ENCODE results near the gene ABCB8. TPM values are rescaled to one million over a fixed set of nuclear protein-coding genes. Genes with fewer than 3 reads are reported as not detected.

Gene ABCB8
- total RNA-seq, 1 donor: 21.5 TPM

DNA sequence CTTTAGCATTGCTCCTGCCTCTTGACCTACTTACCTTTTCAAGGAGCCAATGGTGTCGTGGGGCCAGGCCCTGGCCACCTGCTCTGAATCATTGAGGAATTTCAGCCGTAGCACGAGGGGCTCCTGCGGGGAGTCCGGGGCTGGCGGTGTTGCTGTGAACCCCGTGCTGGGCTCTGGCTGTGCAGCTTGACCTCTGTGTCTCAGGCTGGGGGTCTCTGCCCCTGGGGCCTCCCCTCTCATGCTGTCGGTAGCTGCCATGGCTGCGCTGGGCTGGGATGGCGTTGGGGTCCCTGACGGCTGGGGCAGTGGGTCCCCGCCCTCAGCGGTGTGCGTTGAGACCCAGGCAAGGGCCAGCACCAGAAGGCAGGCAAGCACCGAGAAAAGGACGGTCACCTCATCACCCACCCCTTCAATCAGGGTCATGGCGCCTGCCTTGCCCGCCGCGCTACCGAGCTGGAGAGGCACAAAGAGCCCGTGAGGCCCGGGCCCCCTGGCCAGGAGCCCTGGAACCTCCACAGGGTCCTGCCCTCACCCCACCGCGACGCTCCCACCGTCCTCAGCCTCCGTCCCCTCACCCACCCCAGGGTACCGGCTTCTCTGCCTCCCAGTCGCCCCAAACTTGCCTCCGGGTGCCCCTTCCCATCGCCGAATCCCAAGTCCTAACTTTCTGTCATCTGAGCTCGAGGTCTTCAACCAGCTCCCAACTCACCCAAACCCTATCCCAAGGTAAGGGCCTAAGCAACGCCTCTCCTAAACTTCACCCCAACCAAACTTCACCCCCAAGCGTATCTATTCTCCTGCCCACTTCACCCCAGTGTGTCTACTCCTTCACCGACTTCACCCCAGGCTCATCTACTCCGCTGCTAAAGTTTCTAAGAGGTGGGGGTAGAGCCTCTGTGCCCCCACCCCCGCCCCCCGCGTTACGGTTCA, 54.2 kb downstream of the ABCB8 start:
- Histone ChIP-seq H3K27me3 (ENCODE audit: insufficient read depth, low read length) (peaks cover 6% of the 10 kb centered on the region), H3K9me3 (ENCODE audit: low read depth, low read length) (no peaks in the 10 kb centered on the region), H3K4me1 (ENCODE audit: insufficient read depth, low read length) (peaks cover 63% of the 10 kb centered on the region), H3K4me3 (ENCODE audit: low read length) (peak overlapping the region; percentile 54)

DNA sequence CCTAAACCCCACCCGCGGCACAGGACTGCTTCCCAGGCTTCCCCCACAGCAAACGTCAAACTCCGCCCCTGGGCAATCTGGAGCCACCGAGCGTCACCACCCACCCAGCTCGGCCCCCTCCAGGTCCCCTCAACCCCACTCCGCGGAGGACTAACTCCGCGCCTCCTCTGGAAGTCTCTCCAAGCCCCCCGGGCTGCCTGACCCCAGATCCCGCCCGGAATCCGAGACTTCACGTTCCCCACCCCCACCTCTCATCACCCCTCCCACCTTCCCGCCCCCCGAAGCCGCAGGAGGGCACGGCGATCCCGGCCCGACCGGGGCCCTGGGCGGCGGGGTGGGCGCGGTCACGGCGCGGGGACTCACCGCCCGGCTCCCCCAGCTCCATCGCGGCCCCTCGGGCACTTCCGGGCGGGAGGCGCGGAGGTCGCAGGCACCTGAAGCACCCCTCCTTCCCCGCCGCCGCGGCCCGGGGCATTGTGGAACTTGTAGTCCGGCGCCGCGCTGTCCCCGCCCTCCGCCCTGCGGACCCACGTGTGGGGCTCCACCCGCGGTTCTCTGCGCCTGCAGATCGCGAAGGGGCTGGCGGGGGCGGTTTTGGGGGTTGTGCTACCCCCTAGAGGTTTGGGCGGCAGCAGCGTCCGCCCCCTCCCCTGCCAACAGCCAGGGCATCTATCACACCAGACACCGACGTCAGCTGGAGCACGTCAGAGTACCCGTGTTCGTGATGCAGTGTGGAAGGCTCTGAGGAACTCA, 55.0 kb downstream of the ABCB8 start, which contains the start of gene TMUB1:
TMUB1 (minus strand) TSS at position 423 of the 753 bp plus-strand sequence. CDS start 930 bp downstream, outside the sequence.
- Histone ChIP-seq H3K4me1 (ENCODE audit: insufficient read depth, low read length) (peaks cover 71% of the 10 kb centered on the region), H3K4me3 (ENCODE audit: low read length) (peak within 1 kb of the TSS; percentile 54), H3K27me3 (ENCODE audit: insufficient read depth, low read length) (peaks cover 6% of the 10 kb centered on the region), H3K9me3 (ENCODE audit: low read depth, low read length) (no peaks in the 10 kb centered on the region)

DNA sequence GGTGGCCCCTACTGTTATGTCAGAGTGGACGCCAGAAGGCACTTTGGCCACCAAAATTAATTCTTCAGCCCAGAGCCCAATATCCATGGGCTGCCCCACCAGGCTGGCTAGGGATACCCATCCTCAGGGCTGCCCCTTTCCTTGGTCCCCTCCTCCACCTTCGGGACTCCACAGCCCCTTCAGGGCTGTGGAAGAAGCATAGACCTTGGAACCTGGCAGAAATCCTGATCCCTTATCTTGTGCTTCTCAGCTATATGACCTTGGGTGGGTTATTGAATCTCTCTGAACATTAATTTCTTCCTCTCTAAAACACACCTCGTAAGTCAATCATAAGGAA, 55.5 kb downstream of the ABCB8 start:
- peak overlapping the region; percentile 54 for H3K4me3 ChIP-seq (ENCODE audit: low read length)
- no peaks in the 10 kb centered on the region for H3K9me3 ChIP-seq (ENCODE audit: low read depth, low read length)

GRCh38 chr7:151085329-151085690, 57.1 kb downstream of the ABCB8 start:
- H3K27me3 ChIP-seq (ENCODE audit: insufficient read depth, low read length): peaks cover 6% of the 10 kb centered on the region
- H3K4me3 ChIP-seq (ENCODE audit: low read length): no peak overlapping the region
- H3K9me3 ChIP-seq (ENCODE audit: low read depth, low read length): no peaks in the 10 kb centered on the region
- peaks cover 73% of the 10 kb centered on the region for H3K4me1 ChIP-seq (ENCODE audit: insufficient read depth, low read length)

More for the DNA sequence above, 55.5 kb downstream of the ABCB8 start:
- H3K4me1 ChIP-seq (ENCODE audit: insufficient read depth, low read length): peaks cover 72% of the 10 kb centered on the region
- peaks cover 6% of the 10 kb centered on the region for H3K27me3 ChIP-seq (ENCODE audit: insufficient read depth, low read length)

DNA sequence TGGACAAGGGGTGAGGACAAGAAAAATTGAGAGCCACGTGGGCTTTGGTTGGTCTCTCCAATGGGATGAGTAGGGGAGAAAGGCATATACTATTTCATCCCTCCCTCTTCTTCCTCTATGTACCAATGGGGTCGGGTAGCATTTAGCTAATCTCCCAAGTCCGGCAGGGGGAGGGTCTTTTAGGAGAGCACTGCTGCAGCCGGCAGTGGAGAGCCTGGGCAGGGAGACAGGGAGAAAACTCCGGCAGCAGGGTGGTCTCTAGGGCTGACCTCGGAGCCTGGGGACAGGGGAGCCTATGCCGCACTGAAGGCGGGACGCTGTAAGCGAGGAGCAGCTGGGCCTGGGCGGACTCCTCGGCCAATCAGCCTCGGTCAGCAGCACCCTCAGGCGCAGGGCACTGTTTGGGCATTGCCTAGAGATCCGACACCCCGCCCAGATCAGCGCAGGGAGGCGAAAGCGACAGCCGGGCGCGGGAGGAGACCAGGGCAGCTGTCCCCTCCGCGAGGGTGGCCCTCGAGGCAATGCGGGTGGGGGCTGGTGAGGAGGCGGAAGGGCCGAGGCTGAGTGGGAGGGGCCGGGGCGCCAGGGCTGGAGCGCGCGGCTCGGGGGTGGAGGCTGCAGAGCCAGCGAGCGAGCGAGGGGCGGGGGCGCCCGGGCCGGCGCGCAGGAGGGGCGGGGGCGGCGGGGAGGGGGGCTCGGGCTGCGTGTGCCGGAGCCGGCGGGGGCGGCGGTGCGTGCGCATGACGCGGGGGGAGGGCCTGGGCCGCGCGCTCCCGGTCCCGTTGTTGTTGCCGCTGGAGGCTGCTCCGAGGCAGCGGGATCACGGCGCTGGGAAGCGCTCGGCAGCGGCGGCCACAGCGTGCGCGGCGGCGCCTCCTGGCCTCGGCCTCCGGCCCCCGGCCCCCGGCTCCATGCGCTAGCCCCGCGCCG, 57.7 kb downstream of the ABCB8 start, which contains the start of gene AGAP3:
AGAP3 (plus strand) TSS at position 785 of the 930 bp plus-strand sequence. CDS start 267 bp downstream, outside the sequence.
- Histone ChIP-seq H3K4me3 (ENCODE audit: low read length) (peak within 1 kb of the TSS; percentile 55), H3K4me1 (ENCODE audit: insufficient read depth, low read length) (peaks cover 71% of the 10 kb centered on the region)

DNA sequence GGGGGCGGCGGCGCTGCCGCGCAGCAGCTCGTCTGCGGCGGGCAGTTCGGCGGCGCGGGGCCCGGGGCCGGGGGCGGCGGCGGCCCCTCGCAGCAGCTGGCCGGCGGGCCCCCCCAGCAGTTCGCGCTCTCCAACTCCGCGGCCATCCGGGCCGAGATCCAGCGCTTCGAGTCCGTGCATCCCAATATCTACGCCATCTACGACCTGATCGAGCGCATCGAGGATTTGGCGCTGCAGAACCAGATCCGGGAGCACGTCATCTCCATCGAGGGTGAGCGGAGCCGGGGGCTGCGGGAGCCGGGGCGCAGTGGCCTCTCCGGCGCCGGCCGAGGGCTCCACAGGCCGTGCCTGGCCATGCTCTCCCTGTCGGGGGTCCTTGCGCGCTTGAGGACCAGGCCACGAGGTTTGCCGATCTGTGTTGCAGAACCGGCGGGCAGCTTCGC, 58.6 kb downstream of the ABCB8 start:
- peaks cover 6% of the 10 kb centered on the region for H3K27me3 ChIP-seq (ENCODE audit: insufficient read depth, low read length)
- H3K4me3 ChIP-seq (ENCODE audit: low read length): peak overlapping the region; percentile 55
- no peaks in the 10 kb centered on the region for H3K9me3 ChIP-seq (ENCODE audit: low read depth, low read length)
- peaks cover 62% of the 10 kb centered on the region for H3K4me1 ChIP-seq (ENCODE audit: insufficient read depth, low read length)

More for the DNA sequence above, 57.7 kb downstream of the ABCB8 start, which contains the start of gene AGAP3:
- Histone ChIP-seq H3K27me3 (ENCODE audit: insufficient read depth, low read length) (peaks cover 6% of the 10 kb centered on the region), H3K9me3 (ENCODE audit: low read depth, low read length) (no peaks in the 10 kb centered on the region)

GRCh38 chr7:151087245-151088018, 59.2 kb downstream of the ABCB8 start:
- H3K4me1 ChIP-seq (ENCODE audit: insufficient read depth, low read length): peaks cover 56% of the 10 kb centered on the region
- peaks cover 6% of the 10 kb centered on the region for H3K27me3 ChIP-seq (ENCODE audit: insufficient read depth, low read length)
- peak overlapping the region; percentile 55 for H3K4me3 ChIP-seq (ENCODE audit: low read length)
- H3K9me3 ChIP-seq (ENCODE audit: low read depth, low read length): no peaks in the 10 kb centered on the region

DNA sequence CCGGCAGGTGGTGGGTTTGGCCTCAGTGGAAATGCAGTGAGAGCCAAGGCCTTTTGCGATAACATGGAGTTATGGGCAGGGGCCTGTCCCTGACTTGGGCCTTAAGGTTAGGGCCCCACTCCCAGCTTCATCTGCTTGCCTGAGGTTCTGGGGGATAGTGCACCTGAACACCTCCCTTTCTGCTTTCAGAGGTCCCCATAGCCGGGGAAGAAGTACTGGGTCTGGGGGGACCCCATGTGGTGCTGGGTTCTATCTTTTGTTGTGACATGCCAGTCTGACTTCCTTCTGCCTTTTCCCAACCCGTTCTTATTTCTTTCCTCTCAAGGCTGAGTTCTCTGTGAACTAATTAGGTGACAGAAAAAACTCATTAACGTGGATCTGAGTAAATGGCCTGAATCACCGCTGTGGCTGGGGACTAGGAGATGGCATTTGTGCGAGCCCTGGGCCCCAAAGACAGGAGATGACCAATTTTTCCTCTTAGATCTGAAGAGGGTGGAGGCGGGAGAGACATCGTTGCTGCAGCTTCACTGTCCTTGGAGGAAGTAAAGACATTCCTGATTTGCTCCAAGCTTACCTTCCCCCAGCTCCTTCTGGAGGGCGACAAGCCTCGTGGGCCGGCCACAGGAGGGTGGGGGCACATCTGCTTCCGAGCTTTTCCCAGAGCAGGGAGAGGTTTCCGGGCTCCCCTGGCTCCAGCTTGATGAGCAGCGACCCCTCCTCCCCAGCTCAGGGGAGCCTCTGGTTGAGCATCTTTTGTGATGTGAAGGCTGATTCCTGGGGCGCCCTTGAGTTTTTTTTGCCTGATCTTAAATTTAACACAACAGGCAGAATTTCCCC, 60.0 kb downstream of the ABCB8 start:
- H3K4me3 ChIP-seq (ENCODE audit: low read length): peak overlapping the region; percentile 55
- peaks cover 52% of the 10 kb centered on the region for H3K4me1 ChIP-seq (ENCODE audit: insufficient read depth, low read length)
- peaks cover 6% of the 10 kb centered on the region for H3K27me3 ChIP-seq (ENCODE audit: insufficient read depth, low read length)
- H3K9me3 ChIP-seq (ENCODE audit: low read depth, low read length): no peaks in the 10 kb centered on the region

DNA sequence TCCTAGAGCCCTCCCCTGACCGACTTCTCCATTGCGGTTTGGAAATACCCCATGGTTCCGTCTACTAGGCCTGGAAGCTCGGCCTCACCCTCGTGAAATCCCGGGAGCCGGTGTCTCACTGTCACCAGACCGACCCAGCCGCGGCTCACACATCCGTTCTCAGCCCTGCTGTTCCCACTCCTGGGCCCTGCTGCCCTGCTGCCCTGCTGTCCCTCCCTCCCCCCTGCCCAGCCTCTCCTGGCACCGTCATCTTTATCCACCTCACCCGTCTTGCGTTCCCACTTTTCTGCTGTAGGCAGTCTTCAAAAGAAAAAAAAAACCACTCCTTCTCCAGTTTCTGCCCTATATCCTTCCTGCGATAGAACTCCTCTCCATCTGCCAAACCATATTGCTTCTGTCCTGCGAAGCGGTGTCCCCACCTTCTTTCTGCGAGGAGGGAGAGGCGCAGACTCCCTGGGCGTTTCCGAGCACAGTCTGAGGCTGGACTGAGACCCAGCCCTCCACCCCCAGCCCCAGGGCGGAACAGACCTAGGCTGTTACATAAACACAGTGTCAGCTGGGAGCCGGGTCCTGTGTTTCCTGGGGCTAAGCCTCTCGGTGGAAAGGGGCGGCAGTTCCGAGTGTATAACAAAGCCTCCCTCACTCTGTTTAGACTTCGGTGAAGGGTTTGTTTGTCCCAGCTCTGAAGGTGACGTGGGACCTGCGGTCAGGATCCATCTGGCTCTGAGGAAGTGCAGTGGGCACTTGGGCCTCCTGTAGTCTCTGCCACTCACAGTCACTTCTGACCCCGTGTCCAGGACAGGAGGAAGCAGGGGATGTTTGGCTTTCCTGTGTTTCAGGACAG, 60.8 kb downstream of the ABCB8 start:
- Histone ChIP-seq H3K27me3 (ENCODE audit: insufficient read depth, low read length) (peaks cover 6% of the 10 kb centered on the region), H3K4me1 (ENCODE audit: insufficient read depth, low read length) (peaks cover 45% of the 10 kb centered on the region), H3K9me3 (ENCODE audit: low read depth, low read length) (no peaks in the 10 kb centered on the region), H3K4me3 (ENCODE audit: low read length) (peak overlapping the region; percentile 8)

DNA sequence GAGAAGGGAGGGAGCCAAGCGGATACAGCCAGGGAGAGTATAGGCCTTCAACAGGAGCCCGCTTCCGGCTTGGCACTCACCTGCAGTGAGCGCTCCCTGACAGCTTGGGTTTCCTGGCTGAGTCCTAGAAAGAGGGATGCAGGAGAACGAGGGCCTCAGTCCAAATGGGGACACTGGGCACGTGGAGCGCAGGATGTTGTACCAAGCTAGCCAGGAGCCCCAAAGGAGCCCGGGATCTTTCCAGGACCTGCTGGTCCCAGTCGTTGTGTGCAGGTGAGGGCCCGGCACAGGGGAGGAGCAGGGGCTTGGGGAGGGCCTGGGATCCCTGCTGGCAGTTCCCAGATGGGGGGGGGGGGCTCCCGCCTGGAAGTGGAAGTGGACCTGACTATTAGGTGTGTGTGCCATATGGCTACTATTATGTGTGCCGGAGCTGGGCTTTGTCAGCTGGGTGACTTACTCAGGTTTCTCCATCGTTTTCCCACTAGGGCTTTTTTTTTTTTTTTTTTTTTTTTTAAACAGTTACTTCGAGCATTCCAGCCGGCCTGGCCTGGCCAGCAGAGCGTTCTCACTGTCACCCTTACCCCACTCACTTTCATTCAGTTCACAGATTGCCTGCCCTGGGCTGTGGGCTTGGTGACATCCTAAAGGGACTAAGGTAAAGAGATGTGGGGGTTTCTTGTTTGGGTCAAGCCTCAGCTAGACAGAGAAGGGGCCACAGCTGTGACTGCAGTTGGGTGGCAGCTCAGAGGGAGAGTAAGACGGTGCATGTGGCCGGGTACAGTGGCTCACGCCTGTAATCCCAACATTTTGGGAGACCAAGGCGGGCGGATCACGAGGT, 61.9 kb downstream of the ABCB8 start:
- H3K9me3 ChIP-seq (ENCODE audit: low read depth, low read length): no peaks in the 10 kb centered on the region
- no peak overlapping the region for H3K4me3 ChIP-seq (ENCODE audit: low read length)
- peaks cover 44% of the 10 kb centered on the region for H3K4me1 ChIP-seq (ENCODE audit: insufficient read depth, low read length)
- H3K27me3 ChIP-seq (ENCODE audit: insufficient read depth, low read length): peaks cover 5% of the 10 kb centered on the region

GRCh38 chr7:151091003-151091402, 62.8 kb downstream of the ABCB8 start:
- Histone ChIP-seq H3K27me3 (ENCODE audit: insufficient read depth, low read length) (no peaks in the 10 kb centered on the region), H3K4me1 (ENCODE audit: insufficient read depth, low read length) (peaks cover 36% of the 10 kb centered on the region)

GRCh38 chr7:151091431-151091830, 63.2 kb downstream of the ABCB8 start:
- H3K27me3 ChIP-seq (ENCODE audit: insufficient read depth, low read length): no peaks in the 10 kb centered on the region
- H3K9me3 ChIP-seq (ENCODE audit: low read depth, low read length): no peaks in the 10 kb centered on the region
- H3K4me3 ChIP-seq (ENCODE audit: low read length): no peak overlapping the region
- peaks cover 35% of the 10 kb centered on the region for H3K4me1 ChIP-seq (ENCODE audit: insufficient read depth, low read length)

More at GRCh38 chr7:151091003-151091402, 62.8 kb downstream of the ABCB8 start:
- H3K9me3 ChIP-seq (ENCODE audit: low read depth, low read length): no peaks in the 10 kb centered on the region
- H3K4me3 ChIP-seq (ENCODE audit: low read length): no peak overlapping the region
